Lung (tissue), 12 donors: Measurements from ENCODE around the gene MSMP. TPM values are rescaled to one million over a fixed set of nuclear protein-coding genes. Genes with fewer than 3 reads are reported as not detected.

Experiments used
- ATAC-seq: fragments of 200-7000 bp; cut with Tn5 transposase; one replicate; pipeline ENCODE4 v1.9.1; 2020; ENCODE audit warnings: moderate number of reproducible peaks; ENCODE audit not compliant: insufficient read depth, low FRiP score
- DNase-seq, 3 donors: peaks; one replicate each; pipeline ENCODE4 v3.0.0-alpha.2; 2013 to 2017
- H3K27ac ChIP-seq, 2 donors: one replicate each; pipeline ENCODE4 v1.5.1; 2013; ENCODE audit warnings: mild to moderate bottlenecking in 2 of 2, moderate library complexity in 2 of 2, control low read depth in 1 of 2, inconsistent platforms in 1 of 2, low read depth in 1 of 2, low read length in 1 of 2
- H3K27me3 ChIP-seq, 3 donors: one replicate each; pipeline ENCODE4 v1.5.1; 2013; ENCODE audit warnings: low read length in 2 of 3; ENCODE audit not compliant: control insufficient read depth in 3 of 3, insufficient read depth in 3 of 3
- H3K36me3 ChIP-seq, 4 donors: one replicate each; pipeline ENCODE4 v1.5.1; 2013; ENCODE audit warnings: low read length in 4 of 4, mild to moderate bottlenecking in 1 of 4, moderate library complexity in 1 of 4; ENCODE audit not compliant: control insufficient read depth in 4 of 4, insufficient read depth in 4 of 4
- H3K4me1 ChIP-seq, 5 donors: one replicate each; pipeline ENCODE4 v1.5.1; 2013; ENCODE audit warnings: low read length in 5 of 5, mild to moderate bottlenecking in 2 of 5, moderate library complexity in 1 of 5; ENCODE audit not compliant: control insufficient read depth in 5 of 5, insufficient read depth in 5 of 5
- H3K4me3 ChIP-seq: one replicate; pipeline ENCODE4 v1.5.1; 2013; ENCODE audit warnings: mild to moderate bottlenecking, control low read depth, moderate library complexity
- H3K9ac ChIP-seq, 2 donors: one replicate each; pipeline ENCODE4 v1.5.1; 2013; ENCODE audit warnings: low read length in 2 of 2, control low read depth in 1 of 2; ENCODE audit not compliant: insufficient read depth in 1 of 2
- H3K9me3 ChIP-seq, 4 donors: one replicate each; pipeline ENCODE4 v1.5.1; 2013; ENCODE audit warnings: low read length in 3 of 4, mild to moderate bottlenecking in 1 of 4, moderate library complexity in 1 of 4; ENCODE audit not compliant: control insufficient read depth in 4 of 4, insufficient read depth in 3 of 4
- CTCF ChIP-seq: IDR thresholded peaks from 2 replicates; pipeline ENCODE4 v1.5.1; 2012; ENCODE audit warnings: mild to moderate bottlenecking; ENCODE audit errors: control extremely low read depth, extremely low read depth
- WGBS, 2 donors: extraction: QIAGEN DNeasy Blood & Tissue Kit; methylation state at CpG; one replicate each; pipeline ENCODE4 v1.1.7; 2013; 5-methylcytosine and 5-hydroxymethylcytosine counted together
- polyA plus RNA-seq, 2 donors: library from polyadenylated mRNA; stranded (reverse); fragments of 200-250 nt; gene quantifications; one replicate each; pipeline ENCODE4 v1.2.1, GENCODE V29; 2013
- total RNA-seq, 2 donors: library from RNA; depleted of rRNA in 1 of 2; stranded (reverse); fragments of >200 nt in 1 of 2; gene quantifications; one replicate each; pipeline ENCODE4 v1.2.1, GENCODE V29; 2014 to 2021
- donor health status: control.
- donor health status: control.
- donor health status: Bipolar disorder and iron deficiency.
- donor health status: healthy.
- donor health status: DM: yes; HTN: yes; CAD: no.

Gene MSMP
- total and polyA plus RNA-seq, 4 donors, result 0.62 to 1.6 (median 1.2) TPM; not detected in 1

- 54 to 83% methylated on average over 1 of the region's 1 CpG for WGBS, 2 donors
- H3K4me1 ChIP-seq, result peaks cover 2 to 34% (median 26%) of the 10 kb centered on the region in 5 donors
- H3K27me3 ChIP-seq, result no peaks in the 10 kb centered on the region
- H3K9me3 ChIP-seq, result no peaks in the 10 kb centered on the region
- no peak overlapping the region for H3K27ac ChIP-seq
- ATAC-seq (no peak), DNase-seq (no peak)
- no peak for TF ChIP-seq CTCF
- no peak overlapping the region for H3K9ac ChIP-seq
- peaks cover 17 to 37% (median 23%) of the 10 kb centered on the region in 4 donors for H3K36me3 ChIP-seq
- no peak overlapping the region for H3K4me3 ChIP-seq
These were observed 8.5 kb downstream of the MSMP start for GRCh38 chr9:35745569-35745968.

DNA sequence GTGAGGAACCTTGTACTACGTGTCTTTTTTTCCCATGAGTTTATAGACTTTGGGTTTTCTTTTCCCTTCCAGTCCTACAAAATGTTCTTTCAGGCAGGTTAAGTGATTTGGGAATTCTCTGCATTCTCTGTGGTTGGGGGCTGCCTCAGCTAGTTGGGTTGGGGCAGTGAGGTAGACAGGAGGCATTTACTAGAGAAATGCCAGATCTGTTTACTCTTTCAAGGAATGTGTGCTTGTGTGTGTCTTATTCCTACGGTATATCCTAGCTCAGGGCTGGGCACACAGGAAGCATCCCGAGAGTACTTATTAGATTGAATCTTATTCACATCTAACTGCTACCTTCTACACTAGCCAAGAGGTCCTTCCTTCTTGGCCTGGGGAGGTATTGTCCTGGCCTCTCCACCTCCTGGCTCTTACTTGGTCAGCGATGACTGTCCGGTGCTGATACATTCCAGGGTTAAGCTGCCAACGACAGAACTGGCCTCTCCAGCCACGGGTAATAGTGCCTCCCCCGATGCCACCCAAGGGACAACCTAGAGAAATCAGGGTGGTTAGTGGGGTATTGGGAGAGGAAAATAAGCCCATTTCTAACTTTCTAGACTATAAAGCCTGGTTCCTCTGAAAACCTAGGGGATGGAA is 10.1 kb downstream of the MSMP start:
- TF ChIP-seq CTCF, result no peak
- Histone ChIP-seq H3K9ac (no peak overlapping the region), H3K9me3 (no peaks in the 10 kb centered on the region), H3K4me1 (peaks cover 0 to 26% (median 19%) of the 10 kb centered on the region in 5 donors), H3K36me3 (peaks cover 29 to 48% (median 37%) of the 10 kb centered on the region in 4 donors), H3K27ac (no peak overlapping the region), H3K4me3 (no peak overlapping the region), H3K27me3 (no peaks in the 10 kb centered on the region)
- ATAC-seq, result no peak
- DNase-seq, result no peak
- 84 to 87% methylated on average over 8 of the region's 8 CpGs for WGBS, 2 donors

- 43 to 57% methylated on average over 2 of the region's 2 CpGs for WGBS, 2 donors
- Histone ChIP-seq H3K27ac (no peak overlapping the region), H3K9ac (no peak overlapping the region), H3K9me3 (no peaks in the 10 kb centered on the region), H3K27me3 (no peaks in the 10 kb centered on the region), H3K4me1 (peaks cover 0 to 26% (median 19%) of the 10 kb centered on the region in 5 donors), H3K4me3 (no peak overlapping the region), H3K36me3 (peaks cover 31 to 54% (median 42%) of the 10 kb centered on the region in 4 donors)
- no peak for ATAC-seq
- TF ChIP-seq CTCF, result no peak
- no peak for DNase-seq
These were observed 10.6 kb downstream of the MSMP start for GRCh38 chr9:35743452-35743851.
